ENCODE measurements around the gene ZNF777. TPM values are rescaled to one million over a fixed set of nuclear protein-coding genes. Genes with fewer than 3 reads are reported as not detected.
A peak's percentile ranks its signal among the peaks of the same experiment; 100 is the strongest.

ZNF777 gene
- total and polyA plus RNA-seq, 8 donors = 4.0 to 8.0 (median 6.1) TPM

DNA sequence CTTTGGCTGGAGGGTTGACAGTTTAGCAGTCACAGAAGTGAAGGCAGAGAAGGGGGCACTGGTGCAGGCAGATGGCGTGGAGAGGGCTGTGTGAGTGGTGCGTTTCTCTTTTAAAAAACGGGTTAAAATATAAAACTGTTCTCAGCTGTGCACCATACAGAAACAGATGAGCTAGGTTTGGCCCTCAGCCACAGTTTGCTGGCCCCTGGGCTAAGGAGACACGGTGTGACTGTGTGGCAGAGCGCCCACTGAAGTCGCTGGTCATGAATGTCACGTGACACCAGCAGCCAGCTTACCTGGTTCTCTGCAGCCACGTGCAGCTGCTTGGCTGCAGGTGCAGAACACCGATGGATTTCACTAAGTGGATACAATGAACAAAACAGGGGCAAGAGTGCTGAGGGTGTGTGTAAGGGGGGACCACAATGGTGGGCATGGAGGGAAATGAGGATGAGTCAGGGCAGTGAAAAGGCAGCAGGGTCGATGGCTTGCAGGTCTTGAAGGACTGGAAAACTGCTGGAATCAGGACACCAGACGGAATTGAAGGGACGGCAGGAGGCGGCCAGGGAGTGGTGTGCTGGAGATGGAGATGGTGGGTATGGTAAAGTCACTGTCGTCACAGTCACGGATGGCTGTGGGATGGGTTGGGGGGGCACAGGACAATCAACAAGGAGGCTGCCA is 29.4 kb upstream of the ZNF777 start:
- H3K4me3 ChIP-seq = no peak overlapping the region
- 81 to 84% methylated on average over 15 of the region's 15 CpGs for WGBS, 2 donors
- ATAC-seq (no peak), DNase-seq (no peak), FAIRE-seq (no peak)
- H3K9me3 ChIP-seq = no peaks in the 10 kb centered on the region
- no peaks in the 10 kb centered on the region for H3K27me3 ChIP-seq
- H3K27ac ChIP-seq = no peak overlapping the region
- H3K36me3 ChIP-seq = peaks cover 0 to 43% (median 19%) of the 10 kb centered on the region in 3 donors
- intact Hi-C loops (cut with DNase I) = no loop called here
- peaks cover 0 to 2% (median 0%) of the 10 kb centered on the region in 3 donors for H3K4me1 ChIP-seq
- TF ChIP-seq CTCF (IDR thresholded peaks at IDR 0.05) = no peak

DNA sequence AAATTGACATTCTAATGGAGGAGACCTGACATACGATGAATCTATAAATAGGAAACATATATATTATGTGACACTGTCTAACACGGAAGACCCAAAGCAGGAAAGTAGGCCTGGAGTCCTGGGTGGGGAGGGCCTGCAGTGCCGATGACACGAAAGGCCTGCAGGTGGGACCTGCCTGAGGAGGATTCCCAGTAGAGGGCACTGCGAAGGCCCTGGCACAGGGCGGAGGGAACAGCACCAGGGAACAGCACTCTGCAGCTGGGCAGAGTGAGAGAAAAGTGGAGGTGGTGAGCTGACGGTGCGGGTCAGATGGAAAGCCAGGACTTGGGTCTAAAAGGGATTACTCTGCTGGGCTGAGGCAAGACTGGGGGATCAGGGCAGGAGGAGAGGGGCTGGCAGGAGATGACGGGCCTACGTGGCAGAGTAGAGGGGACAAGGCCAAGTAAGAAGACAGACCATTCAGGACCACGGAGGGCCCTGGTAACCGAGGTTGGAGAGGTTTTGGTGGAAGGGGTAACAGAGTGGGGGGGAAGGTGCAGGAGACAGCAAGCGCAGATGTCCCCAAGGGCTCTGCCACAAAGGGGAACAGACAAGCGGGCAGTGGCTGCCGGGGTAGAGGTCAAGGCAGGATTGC is 28.6 kb upstream of the ZNF777 start:
- H3K9me3 ChIP-seq = no peaks in the 10 kb centered on the region
- ATAC-seq (peak; percentile 24 to 78 (median 60)), DNase-seq (peak in 1 of 6 donors; percentile 37), FAIRE-seq (no peak)
- no peaks in the 10 kb centered on the region for H3K27me3 ChIP-seq
- no peak overlapping the region for H3K4me3 ChIP-seq
- WGBS, 2 donors = 85 to 86% methylated on average over 15 of the region's 15 CpGs
- peaks cover 0 to 43% (median 19%) of the 10 kb centered on the region in 3 donors for H3K36me3 ChIP-seq
- H3K4me1 ChIP-seq = no peaks in the 10 kb centered on the region
- no peak overlapping the region for H3K27ac ChIP-seq
- intact Hi-C loops (cut with DNase I) = no loop called here
- TF ChIP-seq CTCF (IDR thresholded peaks at IDR 0.05) = no peak

- WGBS, 2 donors = 96 to 97% methylated on average over 1 of the region's 1 CpG
- ATAC-seq (no peak), FAIRE-seq (no peak), DNase-seq (no peak)
- no peak overlapping the region for H3K27ac ChIP-seq
- intact Hi-C loops (cut with DNase I) = no loop called here
- H3K4me1 ChIP-seq = no peaks in the 10 kb centered on the region
- H3K9me3 ChIP-seq = no peaks in the 10 kb centered on the region
- no peak overlapping the region for H3K4me3 ChIP-seq
- H3K36me3 ChIP-seq = peaks cover 4 to 17% (median 4%) of the 10 kb centered on the region in 3 donors
- no peaks in the 10 kb centered on the region for H3K27me3 ChIP-seq
- no peak for TF ChIP-seq CTCF (IDR thresholded peaks at IDR 0.05)
These were observed 18.7 kb upstream of the ZNF777 start for GRCh38 chr7:149479568-149479967.

GRCh38 chr7:149478754-149479153 is 17.9 kb upstream of the ZNF777 start:
- no peaks in the 10 kb centered on the region for H3K4me1 ChIP-seq
- no peak for FAIRE-seq
- peaks cover 4 to 26% (median 4%) of the 10 kb centered on the region in 3 donors for H3K36me3 ChIP-seq
- no peak overlapping the region for H3K27ac ChIP-seq
- intact Hi-C loops (cut with DNase I) = no loop called here
- no peak for DNase-seq
- H3K4me3 ChIP-seq = no peak overlapping the region
- no peak for TF ChIP-seq CTCF (IDR thresholded peaks at IDR 0.05)
- no peaks in the 10 kb centered on the region for H3K27me3 ChIP-seq
- no peak for ATAC-seq
- H3K9me3 ChIP-seq = no peaks in the 10 kb centered on the region
- 95 to 100% methylated on average over 1 of the region's 1 CpG for WGBS, 2 donors

All from pancreas (tissue), 10 donors.